Inflammatory macrophage treated with lipopolysaccharide for 4 hours (primary cell): ENCODE measurements around the gene ITGA2.
"Not testable (repeated sequence)": the region's sequence is repeated elsewhere in the genome, so short reads cannot be mapped to it uniquely, and the experiment has no call there.

Experiments
- DNase-seq: peaks from one replicate; pipeline ENCODE4 v3.0.0-alpha.2; 2020

Gene ITGA2

DNA sequence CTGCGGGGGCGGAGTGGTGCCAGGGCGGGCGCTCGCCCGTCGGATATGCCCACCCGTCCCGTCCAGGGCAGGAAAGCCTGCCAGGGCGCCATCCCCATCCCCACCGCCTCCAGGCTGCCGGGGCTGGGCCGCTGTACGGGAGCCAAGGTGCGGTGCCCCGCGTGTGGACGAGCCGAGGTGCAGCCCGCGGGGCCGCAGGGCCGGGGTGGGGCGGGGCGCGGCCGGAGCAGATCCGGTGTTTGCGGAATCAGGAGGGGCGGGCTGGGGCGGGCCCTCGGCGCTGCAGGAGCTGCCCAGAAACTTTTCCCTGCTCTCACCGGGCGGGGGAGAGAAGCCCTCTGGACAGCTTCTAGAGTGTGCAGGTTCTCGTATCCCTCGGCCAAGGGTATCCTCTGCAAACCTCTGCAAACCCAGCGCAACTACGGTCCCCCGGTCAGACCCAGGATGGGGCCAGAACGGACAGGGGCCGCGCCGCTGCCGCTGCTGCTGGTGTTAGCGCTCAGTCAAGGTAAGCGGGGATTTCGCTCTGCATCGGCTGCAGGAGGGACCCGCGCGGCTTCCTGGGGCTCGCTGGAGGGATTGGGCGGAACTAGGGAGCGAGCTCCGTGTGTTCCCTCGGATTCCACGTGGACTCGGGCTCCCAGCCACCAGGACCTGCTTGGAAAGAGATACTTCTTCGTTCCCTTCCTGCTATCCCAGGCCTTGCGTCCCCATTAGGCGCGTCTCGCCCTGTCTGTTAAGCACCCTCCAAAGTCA, at the start of gene ITGA2:
ITGA2 (plus strand) TSS at position 328 of the 756 bp plus-strand sequence; CDS start at position 445, 117 bp downstream.
- DNase-seq: peak; percentile 10

DNA sequence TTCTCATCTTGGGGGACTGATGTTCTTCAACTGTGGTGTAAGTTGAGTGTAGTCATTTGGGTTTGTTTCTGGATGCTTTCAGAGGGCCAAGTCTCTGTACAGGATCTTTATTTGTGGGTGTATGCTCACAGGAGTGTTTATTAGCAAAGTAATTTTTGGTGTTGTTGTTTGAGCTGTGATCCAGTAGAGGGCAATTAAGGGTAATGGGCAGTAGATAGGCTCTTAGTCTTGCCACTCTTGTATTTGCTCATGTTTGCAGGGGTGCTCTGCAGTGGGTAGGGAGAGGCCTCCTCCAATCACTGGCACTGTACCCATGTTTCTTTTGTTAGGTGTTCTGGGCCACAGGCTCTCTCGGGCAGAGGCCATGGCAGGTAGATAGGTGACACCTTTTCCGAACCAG, 45.9 kb upstream of the ITGA2 start:
- no peak for DNase-seq

DNA sequence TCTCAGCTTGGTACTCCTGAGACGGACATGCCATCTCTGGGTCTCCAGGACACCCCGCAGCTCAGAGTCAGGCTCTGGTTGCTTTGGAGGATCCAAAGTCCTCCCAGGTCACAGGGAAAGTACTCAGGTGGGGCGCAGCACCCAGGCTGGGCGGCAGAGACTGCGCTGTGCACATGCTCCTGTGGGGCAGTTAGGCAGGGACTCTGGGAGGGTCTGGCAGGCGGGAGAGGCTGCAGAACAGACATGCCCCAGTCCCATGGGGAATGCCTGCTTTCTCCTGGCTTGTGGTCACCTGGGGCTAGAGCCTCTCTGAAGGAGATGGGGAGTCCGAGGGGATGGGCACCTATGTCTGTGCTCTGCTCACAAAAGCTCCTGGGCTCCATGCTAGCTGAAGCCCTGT, 45.3 kb upstream of the ITGA2 start:
- no peak for DNase-seq

DNA sequence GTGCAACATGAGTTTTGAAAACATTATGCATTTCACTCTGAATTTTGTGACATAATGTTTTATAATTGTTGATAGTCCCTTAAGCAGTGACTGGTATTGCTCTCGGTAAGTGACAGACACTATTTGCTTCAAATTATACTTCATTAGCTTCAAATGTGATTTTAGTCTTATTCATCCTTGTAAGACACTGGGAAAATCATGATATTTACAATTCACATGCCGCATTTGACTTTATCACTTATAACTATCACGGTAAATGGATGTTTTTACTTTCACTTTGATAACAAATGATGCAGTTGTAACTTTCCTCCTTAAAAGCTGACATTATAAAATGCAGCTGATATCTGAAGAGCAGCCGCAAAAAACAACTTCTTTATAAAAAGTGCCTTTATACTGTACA, 44.1 kb upstream of the ITGA2 start:
- DNase-seq: no peak

DNA sequence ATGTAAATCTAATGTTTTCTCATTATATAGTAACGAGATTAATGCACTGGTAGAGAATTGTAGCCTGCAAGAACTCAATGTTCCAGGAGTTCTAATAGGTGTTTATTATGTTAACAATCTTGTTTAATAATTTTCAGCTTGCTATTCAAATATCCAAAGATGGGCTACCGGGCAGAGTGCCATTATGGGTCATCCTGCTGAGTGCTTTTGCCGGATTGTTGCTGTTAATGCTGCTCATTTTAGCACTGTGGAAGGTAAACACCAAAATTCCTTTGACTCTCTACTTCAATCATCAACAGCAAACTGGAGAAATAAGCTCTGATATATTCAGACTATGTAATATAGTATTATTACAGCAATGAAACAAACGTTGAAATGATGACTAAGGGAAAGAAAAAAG, 41.9 kb upstream of the ITGA2 start:
- no peak for DNase-seq

DNA sequence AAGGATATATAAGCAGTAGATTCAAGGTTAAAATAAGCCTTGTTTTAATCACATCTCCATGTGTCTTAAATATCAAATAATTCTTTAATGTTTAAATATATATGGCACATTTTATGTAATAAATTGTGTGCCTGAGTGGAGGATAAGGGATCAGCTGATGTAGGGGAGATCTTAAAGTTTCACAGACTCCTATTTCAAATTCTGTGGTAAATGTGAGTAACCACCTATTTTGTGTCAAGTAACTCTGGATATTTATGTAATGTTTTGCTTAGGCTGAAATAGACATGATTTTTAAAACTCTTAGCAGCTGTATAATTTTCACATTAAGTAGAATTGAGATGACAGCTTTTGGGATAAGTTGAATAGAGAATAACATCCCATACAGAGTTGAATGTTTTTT, 41.3 kb upstream of the ITGA2 start:
- DNase-seq: no peak

DNA sequence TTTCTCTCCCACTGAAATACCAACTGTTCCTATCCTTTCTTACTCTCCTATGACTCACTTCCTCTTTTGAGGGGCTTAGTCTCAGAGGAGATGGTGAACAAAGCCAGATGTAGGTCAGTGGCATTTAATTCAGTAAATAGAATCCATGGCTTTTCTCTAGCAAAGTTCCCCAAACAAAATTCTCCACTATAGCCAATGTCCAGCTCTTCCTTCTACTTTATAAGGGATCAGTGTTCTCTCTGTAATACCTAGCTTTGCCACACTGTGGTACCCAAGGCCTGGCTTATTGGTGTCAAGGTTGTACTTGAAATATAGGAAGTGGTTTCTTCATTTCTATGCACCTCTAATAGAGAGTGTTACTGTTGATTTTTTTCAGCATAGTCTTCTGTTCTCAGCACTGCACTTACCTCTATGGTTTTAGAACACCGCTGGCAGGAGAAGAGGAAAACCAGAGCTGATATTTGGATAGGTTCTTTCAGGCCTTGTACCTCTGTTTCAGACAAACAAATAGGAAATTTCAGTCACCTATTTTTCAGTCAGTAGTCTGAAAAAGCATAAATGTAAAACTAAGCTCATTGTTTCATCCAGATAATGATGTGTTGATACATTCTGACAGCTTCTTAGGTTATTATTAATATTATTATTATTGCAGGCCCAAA, 40.6 kb upstream of the ITGA2 start:
- DNase-seq: peak; percentile 76

DNA sequence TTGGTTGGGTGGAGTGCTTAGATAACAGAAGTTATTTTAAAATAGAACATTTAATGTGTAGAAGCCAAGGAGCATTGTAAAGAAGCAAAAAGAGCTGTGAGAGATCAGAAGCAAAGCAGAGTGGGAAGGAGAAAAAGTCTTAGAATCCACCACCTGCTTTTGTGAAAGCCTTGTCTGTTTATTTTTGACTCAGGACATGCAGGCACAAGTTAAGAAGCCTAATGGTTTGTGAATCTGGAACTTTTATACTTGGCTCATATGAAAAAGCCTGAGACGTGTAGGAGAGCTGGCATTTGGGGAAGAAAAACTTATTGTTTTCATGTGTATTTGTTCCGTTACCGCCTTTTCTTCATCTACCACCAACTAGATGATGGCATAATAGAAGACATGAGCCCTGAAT, 38.5 kb upstream of the ITGA2 start:
- no peak for DNase-seq

DNA sequence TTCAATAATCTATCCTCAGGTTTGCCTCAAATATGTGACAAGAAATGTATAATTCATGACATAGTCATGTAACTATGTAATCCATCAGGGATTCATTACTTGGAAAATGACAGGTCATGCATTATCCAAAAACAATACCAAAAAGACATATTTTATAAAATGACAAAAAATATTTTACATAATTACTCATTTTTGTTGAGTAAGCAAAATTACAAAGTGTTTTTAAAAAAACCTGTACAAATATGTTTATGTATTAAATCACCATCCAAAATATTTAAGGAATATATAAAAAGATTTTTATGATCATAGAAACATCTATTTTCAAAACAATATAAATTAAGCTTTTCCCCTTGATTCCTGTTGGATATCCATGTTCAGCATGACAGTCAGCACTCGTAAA, 36.7 kb upstream of the ITGA2 start:
- DNase-seq: no peak

DNA sequence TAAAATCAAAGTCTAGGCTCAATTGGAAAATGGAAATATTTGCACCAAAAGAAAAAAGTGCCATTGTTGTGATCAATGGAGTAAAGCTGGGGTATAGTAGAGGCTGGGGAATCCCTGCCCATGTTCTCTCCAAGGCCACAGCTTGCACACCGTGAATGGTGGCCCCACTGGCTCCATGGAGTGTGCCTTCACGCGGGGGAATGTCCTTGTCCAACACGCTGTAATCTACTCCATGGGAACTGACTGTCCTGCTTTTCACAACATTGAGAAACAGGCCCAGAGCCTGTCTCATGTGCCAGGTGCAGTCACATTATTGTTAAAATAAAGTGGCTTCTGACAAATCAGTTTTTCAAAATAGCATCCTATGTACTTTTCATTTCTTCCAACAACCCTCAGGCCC, 33.1 kb upstream of the ITGA2 start:
- DNase-seq: no peak

DNA sequence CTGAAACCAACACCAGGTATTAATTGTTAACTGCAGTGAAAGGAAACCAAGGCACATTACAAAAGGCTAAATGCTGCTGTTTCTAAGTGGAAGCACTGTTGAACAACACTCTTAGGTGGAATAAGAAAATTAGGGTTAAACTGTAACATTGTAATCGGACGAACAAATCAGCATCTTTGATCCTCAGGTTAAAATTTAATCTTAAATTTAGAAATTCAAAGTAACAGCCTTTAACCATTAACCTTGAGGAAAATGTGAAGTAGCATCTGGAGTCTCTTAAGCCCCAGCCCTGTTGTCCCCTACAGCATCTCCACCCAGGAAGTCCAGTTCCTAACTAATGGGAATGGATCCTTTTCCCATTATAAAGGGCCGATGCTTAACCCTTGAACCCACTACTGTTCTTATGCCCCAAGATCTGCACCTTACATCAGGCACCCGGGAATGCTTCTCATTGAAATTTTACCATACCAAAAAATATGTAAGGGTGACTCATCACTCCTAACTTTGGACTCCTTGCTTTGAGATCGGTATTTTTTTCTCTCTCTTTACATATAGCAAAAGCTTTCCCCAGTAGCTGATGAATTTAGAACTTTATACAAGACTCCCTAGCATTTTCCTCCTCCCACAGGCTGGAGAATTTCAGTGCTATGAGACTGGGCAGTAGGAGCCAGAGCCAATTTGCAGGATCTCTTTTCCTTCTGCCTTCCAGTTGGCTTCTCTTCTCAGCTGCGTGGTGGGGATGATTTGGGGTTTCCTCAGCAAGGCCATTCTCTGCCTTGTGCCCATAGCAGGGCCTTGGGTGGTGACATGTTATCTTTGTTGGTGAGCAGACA, 32.0 kb upstream of the ITGA2 start:
- no peak for DNase-seq

DNA sequence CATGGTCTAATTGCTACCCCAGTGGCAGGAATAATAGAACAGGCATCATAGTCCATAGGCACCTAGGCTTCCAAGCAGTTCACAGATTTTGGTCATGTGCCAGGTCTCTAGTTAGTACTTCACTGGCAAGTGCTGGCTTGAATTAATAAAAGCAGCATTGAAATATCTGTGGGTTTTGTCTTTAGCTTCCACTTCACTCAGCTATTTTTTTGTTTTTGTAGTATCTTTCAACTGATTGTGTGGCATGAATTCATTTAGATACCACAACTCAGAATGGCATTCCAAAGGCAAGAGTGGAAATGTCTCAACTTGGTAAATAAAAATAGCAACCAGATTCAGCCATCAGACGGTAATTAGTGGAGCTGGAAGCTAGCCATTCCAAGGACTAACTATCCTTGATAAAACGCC, 27.9 kb upstream of the ITGA2 start:
- no peak for DNase-seq

DNA sequence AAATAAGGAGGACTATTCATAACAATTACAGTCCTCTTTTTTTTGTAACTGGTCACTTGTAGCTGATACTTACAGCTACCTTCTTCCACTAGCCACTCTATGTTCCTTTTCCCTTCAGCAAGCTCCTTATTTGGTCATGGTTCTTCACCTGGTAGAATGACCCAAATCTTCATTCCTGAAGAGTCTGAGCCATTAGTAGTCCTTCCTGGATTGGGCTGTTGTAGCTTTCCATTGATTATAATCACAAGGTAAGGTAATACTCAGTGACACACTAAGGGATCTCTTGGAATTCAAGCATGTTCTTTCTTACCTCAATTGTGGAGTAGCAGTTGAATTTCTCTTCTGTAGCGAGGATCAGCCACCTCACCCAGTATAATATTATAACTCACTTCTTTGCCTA, 25.5 kb upstream of the ITGA2 start:
- DNase-seq: no peak

DNA sequence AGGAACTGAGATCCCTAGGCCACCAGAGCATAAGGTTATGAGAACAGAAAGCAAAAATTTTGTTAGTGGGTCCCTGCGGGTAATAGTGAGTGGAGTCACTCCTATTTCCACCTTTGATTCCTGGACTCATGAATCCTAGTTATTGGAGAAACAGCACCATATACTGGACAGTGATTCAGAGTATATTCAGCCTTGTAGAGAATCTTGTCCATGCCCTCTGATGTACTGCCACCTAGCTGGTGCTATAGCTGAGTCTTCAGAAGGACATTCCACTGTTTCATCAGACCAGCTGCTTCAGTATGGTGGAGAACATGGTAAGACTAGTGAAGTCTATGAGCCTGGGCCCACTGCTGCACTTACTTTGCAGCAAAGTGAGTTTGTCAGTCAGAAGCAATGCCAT, 25.0 kb upstream of the ITGA2 start:
- DNase-seq: no peak

DNA sequence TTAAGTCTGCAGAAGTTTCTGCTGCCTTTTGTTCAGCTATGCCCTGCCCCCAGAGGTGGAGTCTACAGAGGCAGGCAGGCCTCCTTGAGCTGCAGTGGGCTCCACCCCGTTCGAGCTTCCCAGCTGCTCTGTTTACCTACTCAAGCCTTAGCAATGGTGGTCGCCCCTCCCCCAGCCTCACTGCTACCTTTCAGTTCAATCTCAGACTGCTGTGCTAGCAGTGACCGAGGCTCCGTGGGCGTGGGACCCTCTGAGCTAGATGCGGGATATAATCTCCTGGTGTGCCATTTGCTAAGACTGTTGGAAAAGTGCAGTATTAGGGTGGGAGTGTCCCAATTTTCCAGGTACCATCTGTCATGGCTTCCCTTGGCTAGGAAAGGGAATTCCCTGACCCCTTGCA, 13.0 kb upstream of the ITGA2 start:
- DNase-seq: not testable (repeated sequence)

DNA sequence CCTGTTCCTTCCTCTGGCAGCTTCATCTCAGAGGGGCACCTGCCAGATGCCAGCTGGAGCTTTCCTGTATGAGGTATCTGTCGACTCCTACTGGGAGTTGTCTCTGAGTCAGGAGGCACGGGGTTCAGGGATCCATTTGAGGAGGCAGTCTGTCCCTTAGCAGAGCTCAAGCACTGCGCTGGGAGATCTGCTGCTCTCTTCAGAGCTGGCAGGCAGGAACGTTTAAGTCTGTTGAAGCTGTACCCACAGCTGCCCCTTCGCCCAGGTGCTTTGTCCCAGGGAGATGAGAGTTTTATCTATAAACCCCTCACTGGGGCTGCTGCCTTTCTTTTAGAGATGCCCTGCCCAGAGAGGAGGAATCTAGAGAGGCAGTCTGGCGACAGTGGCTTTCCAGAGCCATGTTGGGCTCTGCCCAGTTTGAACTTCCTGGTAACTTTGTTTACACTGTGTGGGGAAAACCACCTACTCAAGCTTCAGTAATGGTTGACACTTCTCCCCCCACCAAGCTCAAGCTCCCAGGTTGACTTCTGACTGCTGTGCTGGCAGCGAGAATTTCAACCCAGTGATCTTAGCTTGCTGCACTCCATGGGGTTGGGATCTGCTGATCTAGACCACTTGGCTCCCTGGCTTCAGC, 11.8 kb upstream of the ITGA2 start:
- DNase-seq: no peak

DNA sequence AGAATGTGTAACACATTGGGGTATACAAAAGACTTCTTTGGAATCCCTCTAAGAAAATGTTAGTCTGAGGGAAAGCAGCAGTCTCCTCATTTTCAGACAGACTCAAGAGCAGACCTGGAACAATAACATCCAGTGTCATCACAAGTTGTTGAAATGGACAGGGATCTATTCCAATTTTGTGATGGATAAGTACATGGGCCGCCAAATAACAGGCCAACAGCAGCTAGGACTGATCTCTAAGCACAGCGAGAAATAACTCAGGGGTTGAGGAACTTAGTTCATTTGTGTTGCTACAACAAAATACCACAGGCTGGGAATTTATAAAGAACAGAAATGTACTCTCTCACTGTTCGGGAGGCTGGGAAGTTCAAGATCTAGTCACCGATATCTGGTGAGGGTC, 7.6 kb upstream of the ITGA2 start:
- no peak for DNase-seq

DNA sequence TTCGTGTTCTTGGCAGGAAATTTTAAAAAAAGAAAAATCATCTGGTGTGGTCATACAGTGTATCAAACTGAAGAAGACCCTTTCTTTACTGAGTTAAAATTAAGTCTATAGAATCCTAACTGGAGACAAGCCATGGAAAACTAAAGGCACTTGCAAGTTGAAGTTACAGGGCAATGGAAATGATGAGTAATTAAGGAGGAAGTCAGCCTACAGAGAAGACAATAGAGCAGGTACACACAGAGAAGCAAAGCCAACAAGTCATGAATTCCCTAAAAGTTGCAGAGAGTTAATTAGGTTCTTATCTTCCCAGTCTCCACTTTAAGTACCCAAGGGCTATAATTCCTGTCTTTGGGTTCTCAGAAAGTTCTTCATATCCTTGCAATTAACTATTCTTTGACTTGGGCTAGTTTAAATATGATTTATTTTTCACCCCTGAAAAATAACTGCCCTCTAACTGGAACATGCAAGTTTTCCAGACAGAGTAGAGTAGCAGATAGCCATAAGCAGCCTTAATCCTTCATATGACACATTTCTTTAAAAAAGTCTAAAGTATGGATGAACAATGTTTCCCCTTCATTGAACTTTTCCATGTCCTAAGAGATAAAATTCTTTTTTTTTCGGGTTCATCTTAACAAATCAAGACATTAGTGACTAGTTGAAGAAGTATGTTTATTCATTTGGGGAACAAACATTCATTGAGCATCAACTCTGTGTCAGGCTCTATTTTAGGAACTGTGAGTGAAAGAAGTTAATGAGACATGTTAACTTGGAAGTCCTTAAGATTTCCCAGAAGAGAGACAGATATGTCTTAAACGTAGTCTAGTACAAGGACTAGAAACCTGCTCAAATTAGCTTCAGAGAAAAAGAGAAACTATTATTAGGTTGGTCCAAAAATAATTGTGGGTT, 5.2 kb upstream of the ITGA2 start:
- DNase-seq: no peak

DNA sequence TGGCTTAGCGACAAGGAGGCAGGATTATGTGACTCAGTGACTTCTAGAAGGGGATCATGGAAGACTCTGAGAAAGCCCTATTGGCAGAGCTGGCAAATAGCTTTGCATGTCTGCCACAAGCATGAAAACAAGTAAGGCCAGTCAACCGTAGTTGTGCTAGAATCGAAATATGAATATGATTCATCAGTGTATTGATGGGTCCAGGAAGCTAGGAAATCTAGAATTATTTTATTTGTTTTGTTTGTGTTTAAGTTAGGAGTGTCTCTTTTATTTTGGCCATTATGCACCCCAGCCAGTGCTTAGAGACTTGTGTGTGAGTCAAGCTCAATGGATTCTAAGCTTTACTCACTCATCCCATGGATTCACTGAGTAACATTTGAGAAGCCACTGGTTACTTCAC, 3.8 kb upstream of the ITGA2 start:
- DNase-seq: no peak

DNA sequence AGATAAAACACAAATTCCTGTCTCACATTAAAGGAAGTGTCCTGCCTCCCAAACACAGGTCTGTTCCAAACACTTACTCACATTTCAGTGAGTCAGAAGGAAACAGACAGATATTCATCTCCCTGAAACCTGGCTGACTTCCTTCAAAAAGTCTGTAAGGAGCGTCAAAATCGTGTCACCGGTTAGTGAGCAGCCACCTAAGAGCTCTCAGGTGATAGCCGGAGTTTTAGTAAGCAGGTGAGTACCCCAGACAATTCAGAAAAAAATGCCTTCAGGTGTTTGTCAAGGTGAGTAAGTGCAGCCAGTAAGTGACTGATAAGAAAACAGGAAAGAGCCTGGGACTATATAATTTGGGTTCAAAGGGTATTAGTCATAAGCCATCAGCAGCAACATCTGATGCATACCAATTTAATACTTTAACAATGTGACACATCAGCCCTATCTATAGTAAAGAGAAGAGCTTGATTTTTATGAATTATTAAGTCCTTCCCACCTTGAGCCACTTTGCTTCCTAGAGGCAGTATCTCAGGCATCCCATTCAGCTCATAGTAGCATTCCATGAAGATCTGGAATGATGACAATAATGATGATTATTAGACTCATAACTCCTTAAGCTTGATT, 1.3 kb upstream of the ITGA2 start:
- DNase-seq: no peak

DNA sequence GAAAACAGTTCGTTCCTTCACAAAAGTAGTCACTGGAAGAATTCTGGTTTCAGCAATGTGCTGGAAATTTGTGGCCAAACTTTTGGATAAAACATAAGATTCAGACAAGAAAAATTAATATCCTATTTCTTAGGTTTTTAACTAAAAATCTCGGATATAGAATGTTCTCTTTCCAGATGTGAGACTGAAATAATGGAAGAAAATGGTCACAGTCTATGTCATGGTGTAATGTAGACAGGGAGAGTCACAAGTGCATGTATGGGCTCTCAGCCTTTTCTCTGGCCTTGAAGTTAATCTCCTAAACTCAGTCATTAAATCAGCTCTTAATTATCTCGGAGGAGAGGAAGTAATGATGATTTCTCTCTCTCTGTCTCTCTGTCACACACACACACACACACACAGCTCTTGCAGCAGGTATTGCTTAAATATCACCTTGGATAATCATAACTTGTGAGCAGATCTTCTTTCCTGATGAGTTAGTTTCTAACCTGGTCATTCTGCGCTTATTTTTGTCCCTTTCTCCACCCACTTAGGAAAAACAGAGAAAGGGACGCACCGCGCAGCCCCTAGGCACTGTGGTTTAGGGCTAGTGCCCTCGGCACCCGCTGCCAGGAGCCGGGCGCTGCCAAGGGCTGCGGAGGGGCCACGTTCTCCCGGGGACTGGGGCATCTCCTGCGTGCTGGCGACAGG, 672 bp upstream of the ITGA2 start:
- no peak for DNase-seq
